Stimulated activated CD4-positive, alpha-beta T cell treated with anti-CD3 and anti-CD28 coated beads, Interleukin-1b, Interleukin-23, amount 100 ng/mL, for 24 hours (primary cell): ENCODE results near the gene SYS1.

ENCODE experiments used
- DNase-seq, 4 experiments: peaks; one replicate each; pipeline ENCODE4 v3.0.0-alpha.2; 2020; ENCODE audit warnings: low read depth in 4 of 4, low spot score in 1 of 4

The SYS1 gene

DNA sequence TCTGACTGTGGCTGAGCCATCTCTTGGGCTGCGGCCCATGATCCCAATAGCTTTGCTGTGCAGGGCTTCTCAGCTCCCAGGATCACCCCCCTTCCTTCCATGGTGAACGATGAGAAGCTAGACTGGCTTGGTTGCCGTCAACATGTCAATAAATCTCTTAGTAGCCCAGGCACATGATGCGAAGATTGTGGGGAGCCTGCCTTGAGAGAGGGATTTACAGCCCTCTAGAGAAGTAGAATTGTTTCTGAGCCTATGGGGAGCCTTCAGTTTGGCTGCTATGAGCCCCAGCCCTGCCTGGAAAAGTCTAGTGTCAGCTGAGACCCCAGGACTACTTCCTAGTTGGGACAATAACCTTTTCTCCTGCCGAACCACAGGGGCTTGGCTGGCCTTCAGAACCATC is 49.7 kb downstream of the SYS1 start:
- no peak for DNase-seq

DNA sequence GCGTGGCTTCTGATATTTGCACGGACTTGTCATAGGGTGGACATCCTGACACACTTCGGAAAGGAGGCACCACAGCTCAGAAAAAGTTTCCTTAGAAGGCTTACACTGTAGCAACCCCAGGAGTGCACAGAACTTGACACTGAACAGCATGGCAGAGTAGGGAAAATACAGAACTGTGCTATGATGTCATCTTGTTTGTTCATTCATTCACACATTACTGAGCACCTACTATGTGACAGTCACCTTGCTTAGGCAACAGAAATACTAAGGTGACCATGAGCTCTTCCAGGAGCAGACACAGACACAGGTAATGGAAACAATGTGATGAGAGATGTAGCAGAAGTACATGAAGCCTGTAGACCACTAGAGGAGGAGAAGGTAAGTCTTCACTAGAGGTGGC is 50.5 kb downstream of the SYS1 start:
- DNase-seq, result no peak

DNA sequence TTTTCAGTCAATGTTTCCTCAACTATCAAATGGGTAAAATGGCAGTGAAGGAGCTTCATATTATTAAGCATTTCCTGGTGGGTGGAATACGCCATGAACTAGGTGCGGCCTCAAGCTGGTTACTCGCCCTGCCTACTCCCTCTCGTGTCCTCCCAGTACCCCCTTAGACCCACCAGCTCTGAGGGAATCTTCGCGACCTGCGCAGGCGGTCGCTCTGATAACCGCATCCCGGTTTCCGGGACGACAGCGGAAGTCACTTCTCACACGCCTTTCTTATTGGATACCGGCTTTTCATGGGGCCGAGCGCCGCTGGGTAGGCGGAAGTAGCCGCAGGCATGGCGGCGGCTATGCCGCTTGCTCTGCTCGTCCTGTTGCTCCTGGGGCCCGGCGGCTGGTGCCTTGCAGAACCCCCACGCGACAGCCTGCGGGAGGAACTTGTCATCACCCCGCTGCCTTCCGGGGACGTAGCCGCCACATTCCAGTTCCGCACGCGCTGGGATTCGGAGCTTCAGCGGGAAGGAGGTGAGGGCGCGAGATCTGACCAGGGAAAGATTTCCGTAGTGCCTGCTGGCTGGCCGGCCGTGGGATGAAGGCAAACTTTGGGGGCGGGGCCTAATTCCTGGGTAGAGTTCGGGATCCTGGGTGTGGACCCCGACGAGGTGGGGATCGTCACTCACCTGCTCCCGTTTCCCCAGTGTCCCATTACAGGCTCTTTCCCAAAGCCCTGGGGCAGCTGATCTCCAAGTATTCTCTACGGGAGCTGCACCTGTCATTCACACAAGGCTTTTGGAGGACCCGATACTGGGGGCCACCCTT is 53.1 kb downstream of the SYS1 start, which contains the start of gene PIGT:
Gene PIGT, plus strand, starts transcription at position 320 of the 816 bp plus-strand sequence. Its CDS starts 16 bp downstream, at position 336.
- peak; percentile 63 to 81 (median 74) for DNase-seq

DNA sequence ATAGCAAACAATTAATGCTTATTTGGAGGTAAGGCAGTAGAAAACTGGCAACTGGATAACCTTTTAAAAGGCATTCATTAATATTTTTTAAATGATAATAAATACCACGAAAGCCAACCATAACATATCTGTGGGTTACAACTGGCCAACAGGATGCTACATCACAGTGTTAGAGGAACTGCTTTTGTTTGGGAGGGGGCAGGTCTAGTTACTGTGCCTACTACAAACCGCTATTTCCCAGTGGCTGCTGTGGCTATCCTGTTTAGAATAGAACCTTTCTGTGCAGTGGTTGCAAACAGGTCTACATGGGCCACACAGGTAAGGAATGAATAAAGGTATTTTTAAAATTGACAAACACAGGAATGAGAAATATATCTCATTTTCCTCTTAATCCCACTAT is 54.0 kb downstream of the SYS1 start:
- DNase-seq, result no peak
